Sigmoid colon (tissue), 7 donors: ENCODE measurements around the gene ACTG1. TPM values are rescaled to one million over a fixed set of nuclear protein-coding genes. Genes with fewer than 3 reads are reported as not detected.

ENCODE experiments used
- DNase-seq: peaks from one replicate; pipeline ENCODE4 v3.0.0-alpha.2; 2019
- H3K27ac ChIP-seq, 4 donors: fragments of 200-600 bp; sonication (generic); one replicate each; pipeline ENCODE4 v1.5.1; 2016 to 2019; ENCODE audit warnings: mild to moderate bottlenecking in 1 of 4
- H3K27me3 ChIP-seq, 3 donors: fragments of 200-600 bp; sonication (generic); one replicate each; pipeline ENCODE4 v1.5.1; 2019; ENCODE audit warnings: mild to moderate bottlenecking in 1 of 3
- H3K36me3 ChIP-seq, 4 donors: fragments of 200-600 bp; sonication (generic); one replicate each; pipeline ENCODE4 v1.5.1; 2016 to 2019
- H3K4me1 ChIP-seq, 4 donors: fragments of 200-600 bp; sonication (generic); one replicate each; pipeline ENCODE4 v1.5.1; 2017 to 2019
- H3K4me3 ChIP-seq, 4 donors: fragments of 200-600 bp; sonication (generic); one replicate each; pipeline ENCODE4 v1.5.1; 2017 to 2019; ENCODE audit warnings: mild to moderate bottlenecking in 2 of 4, moderate library complexity in 1 of 4
- H3K9me3 ChIP-seq, 4 donors: fragments of 200-600 bp in 3 of 4; sonication (generic) in 3 of 4; one replicate each; pipeline versions ENCODE4 v1.5.1 to v1.6.1; 2013 to 2019
- CTCF ChIP-seq, 4 experiments: fragments of 450-650 bp in 3 of 4; fragments of 200-600 bp in 1 of 4; IDR thresholded peaks; one replicate each; pipeline ENCODE4 v1.5.1; 2016 to 2019; ENCODE audit warnings: antibody characterized with exemption in 4 of 4, mild to moderate bottlenecking in 3 of 4, moderate library complexity in 2 of 4
- EP300 ChIP-seq, 4 donors: sonication (generic); formaldehyde crosslinking; IDR thresholded peaks; one replicate each; pipeline ENCODE4 v1.6.1; 2017; ENCODE audit warnings: antibody characterized with exemption in 4 of 4
- POLR2A ChIP-seq, 2 donors: fragments of 450-650 bp; IDR thresholded peaks; one replicate each; pipeline ENCODE4 v1.6.1; 2016; ENCODE audit warnings: antibody characterized with exemption in 2 of 2, mild to moderate bottlenecking in 2 of 2, moderate library complexity in 2 of 2
- POLR2AphosphoS5 ChIP-seq, 4 donors: sonication (generic); formaldehyde crosslinking; IDR thresholded peaks; one replicate each; pipeline ENCODE4 v1.6.1; 2017; ENCODE audit warnings: antibody characterized with exemption in 4 of 4
- WGBS, 2 donors: extraction: QIAGEN DNeasy Blood & Tissue Kit; methylation state at CpG; one replicate each; pipeline ENCODE4 v1.1.7; 2013; 5-methylcytosine and 5-hydroxymethylcytosine counted together
- intact Hi-C: fragments of 100-400 bp; cut with DNase I; formaldehyde crosslinking; loops from one replicate; pipeline ENCODE4 v1.15.1; 2023
- polyA plus RNA-seq, 3 donors: library from polyadenylated mRNA; stranded (reverse); fragments of 200-250 nt; gene quantifications; one replicate each; pipeline ENCODE4 v1.2.3, GENCODE V29; 2013
- total RNA-seq, 4 donors: library from RNA; depleted of rRNA; stranded (reverse); fragments of >200 nt; gene quantifications; one replicate each; pipeline ENCODE4 v1.1.0, GENCODE V29; 2016
- donor health status: healthy with polysubstance abuse.
- donor health status: Bipolar disorder and iron deficiency.
- donor health status: healthy.

The ACTG1 gene
- total and polyA plus RNA-seq, 7 donors, result 1,038 to 4,527 (median 2,003) TPM

GRCh38 chr17:81503619-81504018 is 9.0 kb downstream of the ACTG1 start:
- intact Hi-C loops, result no loop called here
- Histone ChIP-seq H3K27ac (no peak overlapping the region), H3K9me3 (no peaks in the 10 kb centered on the region), H3K27me3 (peaks cover 0 to 4% (median 0%) of the 10 kb centered on the region in 3 donors), H3K36me3 (peaks cover 0 to 4% (median 2%) of the 10 kb centered on the region in 4 donors), H3K4me1 (peaks cover 0 to 4% (median 3%) of the 10 kb centered on the region in 4 donors), H3K4me3 (no peak overlapping the region)
- TF ChIP-seq CTCF (IDR thresholded peaks at IDR 0.05) (no peak), POLR2AphosphoS5 (IDR thresholded peaks at IDR 0.05) (no peak), EP300 (IDR thresholded peaks at IDR 0.05) (no peak), POLR2A (IDR thresholded peaks at IDR 0.05) (no peak)
- DNase-seq, result no peak

- intact Hi-C loops, result no loop called here
- 65 to 72% methylated on average over 12 of the region's 12 CpGs for WGBS, 2 donors
- Histone ChIP-seq H3K27me3 (peaks cover 0 to 4% (median 0%) of the 10 kb centered on the region in 3 donors), H3K9me3 (no peaks in the 10 kb centered on the region), H3K36me3 (no peaks in the 10 kb centered on the region), H3K4me1 (no peaks in the 10 kb centered on the region), H3K4me3 (no peak overlapping the region), H3K27ac (no peak overlapping the region)
- TF ChIP-seq EP300 (IDR thresholded peaks at IDR 0.05) (no peak), POLR2A (IDR thresholded peaks at IDR 0.05) (no peak), POLR2AphosphoS5 (IDR thresholded peaks at IDR 0.05) (no peak), CTCF (IDR thresholded peaks at IDR 0.05) (no peak)
- DNase-seq, result no peak
These were observed 10.1 kb downstream of the ACTG1 start for GRCh38 chr17:81502471-81503017.

GRCh38 chr17:81500047-81500446 is 12.6 kb downstream of the ACTG1 start:
- DNase-seq, result no peak

GRCh38 chr17:81499601-81499970 is 13.0 kb downstream of the ACTG1 start:
- no peaks in the 10 kb centered on the region for H3K9me3 ChIP-seq
- H3K27me3 ChIP-seq, result peaks cover 0 to 4% (median 0%) of the 10 kb centered on the region in 3 donors
- DNase-seq, result no peak
- no peaks in the 10 kb centered on the region for H3K4me1 ChIP-seq
- no peaks in the 10 kb centered on the region for H3K36me3 ChIP-seq
- H3K4me3 ChIP-seq, result no peak overlapping the region
- intact Hi-C loops, result no loop called here
- TF ChIP-seq CTCF (IDR thresholded peaks at IDR 0.05) (no peak), EP300 (IDR thresholded peaks at IDR 0.05) (no peak), POLR2A (IDR thresholded peaks at IDR 0.05) (no peak), POLR2AphosphoS5 (IDR thresholded peaks at IDR 0.05) (no peak)
- 83 to 85% methylated on average over 12 of the region's 12 CpGs for WGBS, 2 donors
- no peak overlapping the region for H3K27ac ChIP-seq

More at GRCh38 chr17:81500047-81500446, 12.6 kb downstream of the ACTG1 start:
- no peaks in the 10 kb centered on the region for H3K4me1 ChIP-seq
- no peaks in the 10 kb centered on the region for H3K36me3 ChIP-seq
- WGBS, 2 donors, result 72 to 73% methylated on average over 7 of the region's 7 CpGs
- peaks cover 0 to 4% (median 0%) of the 10 kb centered on the region in 3 donors for H3K27me3 ChIP-seq
- intact Hi-C loops, result no loop called here
- H3K27ac ChIP-seq, result no peak overlapping the region
- H3K9me3 ChIP-seq, result no peaks in the 10 kb centered on the region
- no peak for TF ChIP-seq POLR2AphosphoS5 (IDR thresholded peaks at IDR 0.05)
- no peak for TF ChIP-seq CTCF (IDR thresholded peaks at IDR 0.05)
- TF ChIP-seq EP300 (IDR thresholded peaks at IDR 0.05), result no peak
- TF ChIP-seq POLR2A (IDR thresholded peaks at IDR 0.05), result no peak
- H3K4me3 ChIP-seq, result no peak overlapping the region
